HG03442 (cell line): Measurements from ENCODE around the gene PTPN21.
"Not testable (repeated sequence)": the region's sequence is repeated elsewhere in the genome, so short reads cannot be mapped to it uniquely, and the experiment has no call there.

Source experiments
- ATAC-seq: cut with Tn5 transposase; IDR thresholded peaks from one replicate; pipeline ENCODE4 v1.9.1; 2021; ENCODE audit warnings: mild to moderate bottlenecking, moderate library complexity; ENCODE audit not compliant: unreplicated experiment

The PTPN21 gene

DNA sequence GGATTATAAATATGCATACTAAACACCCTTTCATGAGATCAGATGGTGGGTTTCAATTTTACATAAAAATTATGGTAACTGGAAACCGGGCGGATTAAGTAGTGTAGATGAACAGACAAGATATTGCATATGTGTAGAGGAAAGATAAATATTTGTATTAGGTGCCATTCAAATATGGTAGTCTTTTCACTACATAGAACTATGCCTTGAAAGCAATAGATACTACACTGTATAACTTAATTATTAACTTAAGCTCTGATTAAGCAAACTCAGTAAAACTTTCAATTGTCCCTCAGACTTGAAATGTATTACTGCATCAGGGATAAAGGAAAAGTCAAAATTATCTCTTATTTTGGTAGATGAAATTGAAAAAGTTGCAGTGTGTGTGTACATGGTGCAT is 1.9 kb downstream of the PTPN21 start:
- no peak for ATAC-seq

DNA sequence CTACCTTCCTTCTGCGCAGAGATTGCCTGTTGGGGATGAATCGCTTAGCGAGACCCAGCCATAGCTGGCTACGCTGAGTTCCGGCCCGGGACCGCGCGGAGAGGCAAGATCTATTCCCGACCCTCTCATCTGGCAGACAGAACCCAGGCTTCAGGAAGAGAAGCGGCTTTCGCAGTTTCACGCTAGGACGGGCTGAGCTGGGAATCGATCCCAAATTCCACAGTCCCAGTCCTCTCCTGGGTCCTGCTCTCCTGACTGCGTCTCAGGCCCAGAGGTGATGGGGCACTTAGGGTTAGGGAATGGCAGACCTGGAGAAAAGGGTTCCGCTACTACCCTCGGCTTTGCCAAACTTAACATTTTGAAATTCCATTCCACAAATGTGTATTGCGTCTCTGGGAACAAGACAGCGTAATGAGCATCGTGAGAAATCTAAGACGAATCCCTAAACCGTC is 2.8 kb downstream of the PTPN21 start:
- ATAC-seq = no peak

DNA sequence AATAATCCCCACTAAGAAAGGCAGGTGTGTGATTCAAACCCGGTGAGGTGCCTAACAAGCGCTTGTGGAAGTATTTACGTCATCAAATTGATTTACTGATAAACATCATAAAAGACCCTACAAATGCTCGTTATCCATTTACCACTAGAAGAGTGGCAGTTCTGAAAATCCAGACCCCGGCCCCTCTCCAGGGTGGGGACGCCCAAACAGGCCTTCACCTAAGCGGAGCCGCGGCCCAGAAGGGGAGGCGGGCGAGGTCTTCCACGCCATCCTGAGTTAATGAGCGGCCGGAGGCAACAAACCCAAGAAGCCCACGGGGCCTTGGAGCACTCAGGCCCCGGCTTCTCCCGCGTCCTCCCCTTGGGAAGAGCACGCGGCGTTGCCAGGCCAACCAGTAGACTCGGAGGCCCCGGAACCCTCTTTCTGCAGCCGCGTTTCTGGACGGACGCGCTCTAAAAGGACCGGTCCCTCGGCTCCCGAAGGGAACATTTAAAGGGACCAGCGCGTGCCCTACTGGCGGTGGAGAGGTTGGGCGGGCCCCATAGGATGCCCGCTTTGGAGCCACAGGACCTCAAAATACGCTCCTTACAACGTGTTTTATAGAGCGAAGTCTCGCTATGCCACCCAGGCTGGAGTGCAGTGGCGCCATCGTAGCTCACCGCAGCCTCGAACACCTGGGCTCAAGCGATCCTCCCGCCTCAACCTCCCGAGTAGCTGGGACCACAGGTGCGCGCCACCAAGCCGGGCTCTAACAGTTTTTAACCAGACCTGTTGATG is 3.5 kb downstream of the PTPN21 start:
- no peak for ATAC-seq

DNA sequence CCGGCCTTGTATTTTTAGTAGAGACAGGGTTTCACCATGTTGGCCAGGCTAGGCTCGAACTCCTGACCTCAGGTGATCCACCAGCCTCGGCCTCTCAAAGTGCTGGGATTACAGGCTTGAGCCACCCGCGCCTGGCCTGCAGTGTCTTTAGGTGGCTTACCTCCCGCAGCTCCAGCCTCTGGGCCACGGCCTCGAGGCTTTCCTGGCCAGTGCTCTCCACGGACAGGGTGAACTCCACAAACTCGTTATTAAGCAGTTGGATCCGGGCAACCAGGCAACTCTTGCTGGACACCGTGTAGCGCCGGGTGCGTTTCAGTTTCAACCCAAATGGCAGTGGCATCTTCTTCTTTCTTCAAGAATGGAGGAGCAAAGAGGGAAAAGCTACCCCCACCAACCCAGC is 4.7 kb downstream of the PTPN21 start:
- ATAC-seq = no peak

DNA sequence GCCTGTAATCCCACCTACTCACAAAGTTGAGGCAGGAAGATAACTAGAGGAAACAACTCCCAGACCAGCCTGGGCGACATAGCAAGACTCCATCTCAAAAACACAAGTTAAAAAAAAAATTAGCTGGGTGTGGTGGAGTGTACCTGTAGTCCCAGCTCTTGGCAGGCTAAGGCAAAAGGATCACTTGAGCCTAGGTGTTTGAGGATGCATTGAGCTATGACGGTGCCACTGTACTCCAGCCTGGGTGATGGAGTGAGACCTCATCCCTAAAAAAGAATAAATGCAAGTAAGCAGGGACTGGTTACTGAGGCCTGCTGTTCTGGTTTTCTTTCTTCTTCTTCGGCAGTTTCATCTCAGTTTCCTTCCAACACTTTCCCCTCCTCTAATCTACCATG is 7.4 kb downstream of the PTPN21 start:
- ATAC-seq = no peak

DNA sequence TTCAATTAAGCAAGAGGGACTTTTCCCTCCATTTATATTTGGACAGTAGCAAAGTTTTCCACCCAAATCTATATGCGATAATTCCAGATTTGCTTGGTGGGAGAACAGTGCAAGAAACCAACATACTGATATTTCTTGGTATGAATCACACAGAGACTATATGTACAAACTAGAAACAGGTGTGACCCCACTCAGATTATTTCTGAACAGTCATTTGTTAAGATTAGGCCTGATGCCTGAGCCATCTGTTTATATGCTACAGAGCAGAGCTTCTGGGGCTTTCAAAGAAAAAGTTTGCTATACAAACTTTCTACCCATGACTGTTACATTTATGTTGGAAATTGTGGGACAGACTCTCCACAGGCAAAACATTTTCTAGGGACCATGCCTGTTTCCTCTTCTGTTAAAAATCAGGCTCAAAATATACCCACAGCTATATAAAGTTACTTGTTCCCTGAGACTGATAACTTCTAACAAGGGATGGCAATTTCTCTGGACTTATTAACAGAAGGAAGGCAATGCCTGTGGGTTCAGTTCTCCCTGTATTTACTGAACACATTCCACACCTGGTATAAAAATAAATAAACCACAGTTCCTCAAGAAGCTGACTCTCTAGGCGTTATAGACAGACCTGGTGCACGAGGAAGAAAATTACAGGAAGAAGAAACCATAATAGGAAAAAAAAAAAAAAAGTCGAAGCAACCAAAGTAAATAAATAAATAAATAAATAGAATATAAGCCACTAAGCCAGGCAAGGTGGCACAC is 8.0 kb downstream of the PTPN21 start:
- ATAC-seq = no peak

DNA sequence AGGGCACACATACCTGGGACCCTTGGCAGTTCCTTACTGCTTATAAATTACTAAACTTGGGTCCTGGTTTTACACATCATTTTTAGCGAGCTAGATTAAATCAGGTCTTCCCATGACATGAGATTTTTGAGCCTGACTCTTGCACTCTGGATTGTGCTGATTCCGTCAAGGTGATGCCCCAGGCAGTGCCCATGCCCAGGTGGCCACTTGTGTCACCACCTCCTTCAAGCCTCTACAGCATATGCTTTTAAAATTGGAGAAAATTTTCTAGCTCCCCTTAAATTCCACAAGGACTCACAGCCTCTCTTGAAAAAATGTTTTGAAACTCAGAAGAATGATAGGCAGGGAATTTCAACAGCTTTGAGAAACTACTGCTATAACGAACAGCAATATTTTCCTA is 9.6 kb downstream of the PTPN21 start:
- no peak for ATAC-seq

DNA sequence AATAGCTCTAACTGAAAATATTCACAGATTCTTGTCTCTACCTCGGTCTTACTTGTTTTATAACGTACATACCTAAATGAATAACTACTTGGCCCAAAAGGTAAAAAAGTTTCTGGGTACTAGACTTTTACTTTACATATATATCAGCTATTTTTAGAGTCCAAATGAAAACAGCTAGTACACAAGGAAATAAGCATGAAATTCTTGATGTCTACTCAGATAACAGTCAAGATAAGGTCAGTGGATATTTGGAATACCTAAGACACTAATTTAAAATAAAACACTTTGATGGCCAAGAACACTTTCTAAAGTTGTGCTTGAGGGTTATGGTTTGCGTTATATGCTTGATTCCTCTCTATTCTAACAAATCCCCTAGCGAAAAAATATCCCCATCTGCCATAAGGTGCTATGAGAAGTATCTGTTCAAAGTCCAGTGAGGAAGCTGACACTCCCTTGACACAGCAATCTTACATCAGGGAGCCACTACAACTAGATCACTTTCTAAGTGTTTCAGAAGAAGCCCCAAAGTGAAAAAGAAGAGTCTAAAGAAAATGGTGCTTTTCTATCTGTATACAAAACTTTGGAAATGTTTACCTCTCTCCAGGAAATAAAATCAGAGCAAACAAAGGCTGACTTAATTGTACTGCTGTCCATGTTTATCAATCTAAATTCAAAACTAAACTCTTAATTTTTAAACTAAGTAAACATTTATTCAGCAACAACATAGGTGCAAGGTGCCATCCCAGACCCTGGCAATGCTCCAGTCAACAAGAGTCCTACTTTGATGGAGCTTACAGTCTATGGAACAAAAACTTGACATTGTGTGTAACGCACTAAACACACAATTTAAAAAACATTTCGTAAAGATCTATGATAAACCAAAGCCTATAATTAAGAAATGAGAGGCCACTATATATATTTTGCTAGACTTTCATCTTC is 11.7 kb downstream of the PTPN21 start:
- ATAC-seq = no peak

DNA sequence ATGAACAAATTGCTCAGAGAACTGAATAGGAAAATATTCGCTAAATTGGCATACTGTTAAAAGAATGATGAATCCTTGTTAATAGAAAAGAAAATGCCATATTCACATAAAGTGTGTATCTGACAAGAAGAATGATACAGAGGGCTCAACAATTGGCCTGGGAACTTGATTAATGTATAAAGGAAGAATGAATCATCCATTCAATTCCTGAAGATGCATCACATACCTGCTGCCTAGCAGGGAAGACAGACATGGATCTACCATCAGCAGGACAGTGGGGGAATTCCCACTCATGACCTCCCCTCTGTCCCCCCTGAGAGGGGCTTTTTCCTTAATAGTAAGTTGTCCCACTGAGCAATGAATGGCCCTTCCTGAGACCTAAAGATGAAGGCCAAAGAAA is 13.5 kb downstream of the PTPN21 start:
- no peak for ATAC-seq

DNA sequence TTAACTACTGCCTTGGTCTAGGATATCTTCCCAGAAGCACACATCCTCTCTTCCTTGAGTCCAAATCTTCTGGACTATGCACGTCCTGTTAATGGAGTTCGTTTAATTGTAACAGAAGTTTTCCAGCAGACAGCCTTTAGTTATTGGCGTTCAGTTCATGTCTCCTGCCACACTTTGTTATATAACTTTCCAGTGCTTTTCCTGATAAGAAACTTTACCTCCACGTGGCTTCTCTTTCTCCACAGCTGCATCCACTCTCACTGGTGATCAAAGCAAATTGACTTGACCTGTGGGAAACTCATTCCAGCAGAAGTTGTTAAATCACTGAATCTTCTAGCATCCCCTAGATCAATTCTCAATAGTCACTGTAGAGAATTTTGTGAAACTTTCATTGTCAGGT is 19.0 kb downstream of the PTPN21 start:
- no peak for ATAC-seq

DNA sequence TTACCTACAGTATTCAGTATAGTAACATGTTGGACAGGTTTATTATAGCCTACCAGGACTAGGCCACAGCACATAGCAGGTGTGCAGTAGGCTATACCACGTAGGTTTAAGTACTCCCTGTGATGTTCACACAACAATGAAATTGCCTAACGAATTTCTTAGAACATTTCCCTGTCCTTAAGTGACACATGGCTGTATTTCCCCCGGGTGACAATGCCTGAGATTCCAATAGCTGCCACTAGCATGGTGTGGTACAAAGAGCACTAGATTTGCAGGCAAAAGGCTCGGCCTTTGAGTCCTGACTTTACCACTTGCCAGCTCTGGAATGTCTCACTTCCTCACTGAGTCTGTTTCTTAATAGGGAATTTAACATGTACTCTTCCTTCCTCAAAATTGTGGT is 19.7 kb downstream of the PTPN21 start:
- ATAC-seq = no peak

DNA sequence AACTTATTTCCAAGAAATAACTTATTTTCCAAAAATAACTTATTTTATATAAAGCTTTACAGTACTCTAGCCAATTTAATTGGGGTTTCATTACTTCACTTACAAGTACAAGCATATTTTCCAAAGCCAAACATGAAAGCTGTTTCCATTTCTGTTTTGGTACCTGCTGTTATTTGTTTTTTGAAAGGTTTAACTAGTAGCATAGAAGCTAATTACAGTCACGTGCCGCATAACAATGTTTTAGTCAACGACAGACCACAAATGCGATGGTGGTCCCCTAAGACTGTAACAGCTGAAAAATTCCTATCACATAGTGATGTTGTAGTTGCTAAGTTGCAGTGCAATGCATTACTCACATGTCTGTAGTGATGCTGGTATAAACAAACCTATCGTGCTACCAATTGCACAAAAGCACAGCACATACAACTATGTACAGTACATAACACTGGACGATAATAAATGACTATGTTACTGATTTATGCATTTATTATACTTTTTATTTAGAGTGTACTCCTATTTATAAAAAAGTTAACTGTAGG is 21.7 kb downstream of the PTPN21 start:
- no peak for ATAC-seq

DNA sequence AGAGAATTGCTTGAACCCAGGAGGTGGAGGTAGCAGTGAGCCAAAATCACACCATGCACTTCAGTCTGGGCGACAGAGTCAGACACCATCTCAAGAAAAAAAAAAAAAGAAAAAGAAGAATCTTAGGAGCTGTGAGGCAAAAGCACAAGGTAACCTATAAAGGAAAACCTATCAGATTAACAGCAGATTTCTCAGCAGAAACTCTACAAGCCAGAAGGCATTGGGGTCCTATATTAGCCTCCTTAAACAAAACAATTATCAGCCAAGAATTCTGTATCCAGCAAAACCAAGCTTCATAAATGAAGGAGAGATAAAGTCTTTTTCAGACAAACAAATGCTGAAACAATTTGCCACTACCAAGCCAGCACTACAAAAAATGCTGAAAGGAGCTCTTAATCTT is 24.9 kb downstream of the PTPN21 start:
- not testable (repeated sequence) for ATAC-seq

DNA sequence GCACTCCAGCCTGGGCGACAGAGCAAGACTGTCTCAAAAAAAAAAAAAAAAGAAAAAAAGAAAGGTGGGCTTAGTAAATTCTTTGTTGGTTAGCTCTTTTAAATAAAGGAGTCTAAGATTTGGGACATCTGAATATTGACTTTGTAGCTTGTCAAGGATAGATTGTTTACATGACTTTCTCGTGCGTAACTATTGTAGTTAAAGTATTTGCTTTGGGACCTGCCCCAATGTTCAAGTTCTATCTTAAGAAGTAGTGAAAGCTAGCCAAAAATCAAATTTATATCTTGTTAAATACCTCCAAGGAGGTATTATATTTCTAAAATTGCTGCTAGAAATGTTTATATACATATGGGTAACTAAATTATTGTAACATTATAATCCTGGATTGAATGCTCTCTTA is 32.4 kb downstream of the PTPN21 start:
- ATAC-seq = no peak

DNA sequence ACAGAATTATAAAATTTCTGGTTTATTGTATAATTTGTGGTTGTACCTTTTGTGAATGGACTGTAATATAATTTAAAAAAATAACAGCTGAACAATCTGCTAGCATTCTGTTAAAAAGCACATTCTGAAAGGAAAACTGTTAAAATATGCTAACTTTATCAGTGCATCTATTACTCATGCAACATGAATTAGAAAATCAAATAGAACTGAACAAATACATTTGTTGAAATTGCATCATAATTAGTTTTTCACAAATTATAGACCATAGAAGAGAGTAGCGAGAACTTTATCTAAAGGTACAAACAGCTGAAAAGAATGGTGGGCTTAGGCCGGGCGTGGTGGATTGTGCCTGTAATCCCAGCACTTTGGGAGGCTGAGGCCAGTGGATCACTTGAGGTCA is 33.0 kb downstream of the PTPN21 start:
- ATAC-seq = no peak

DNA sequence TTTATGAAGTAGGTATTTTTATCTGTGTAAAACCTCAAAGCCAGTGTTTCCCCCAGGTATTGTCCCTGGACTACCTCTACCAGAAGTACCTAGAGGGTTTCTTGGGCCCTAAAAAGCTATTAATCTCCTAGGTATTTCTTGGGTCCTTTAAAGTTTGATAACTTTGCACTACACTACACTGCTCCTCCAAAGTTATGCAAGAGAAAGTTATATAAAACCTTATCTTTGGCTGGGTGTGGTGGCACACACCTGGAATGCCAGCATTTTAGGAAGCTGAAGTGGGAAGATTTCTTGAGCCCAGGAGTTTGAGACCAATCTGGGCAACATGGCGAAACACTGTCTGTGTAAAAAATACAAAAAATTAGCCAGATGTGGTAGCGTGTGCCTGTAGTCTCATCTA is 34.9 kb downstream of the PTPN21 start:
- no peak for ATAC-seq

DNA sequence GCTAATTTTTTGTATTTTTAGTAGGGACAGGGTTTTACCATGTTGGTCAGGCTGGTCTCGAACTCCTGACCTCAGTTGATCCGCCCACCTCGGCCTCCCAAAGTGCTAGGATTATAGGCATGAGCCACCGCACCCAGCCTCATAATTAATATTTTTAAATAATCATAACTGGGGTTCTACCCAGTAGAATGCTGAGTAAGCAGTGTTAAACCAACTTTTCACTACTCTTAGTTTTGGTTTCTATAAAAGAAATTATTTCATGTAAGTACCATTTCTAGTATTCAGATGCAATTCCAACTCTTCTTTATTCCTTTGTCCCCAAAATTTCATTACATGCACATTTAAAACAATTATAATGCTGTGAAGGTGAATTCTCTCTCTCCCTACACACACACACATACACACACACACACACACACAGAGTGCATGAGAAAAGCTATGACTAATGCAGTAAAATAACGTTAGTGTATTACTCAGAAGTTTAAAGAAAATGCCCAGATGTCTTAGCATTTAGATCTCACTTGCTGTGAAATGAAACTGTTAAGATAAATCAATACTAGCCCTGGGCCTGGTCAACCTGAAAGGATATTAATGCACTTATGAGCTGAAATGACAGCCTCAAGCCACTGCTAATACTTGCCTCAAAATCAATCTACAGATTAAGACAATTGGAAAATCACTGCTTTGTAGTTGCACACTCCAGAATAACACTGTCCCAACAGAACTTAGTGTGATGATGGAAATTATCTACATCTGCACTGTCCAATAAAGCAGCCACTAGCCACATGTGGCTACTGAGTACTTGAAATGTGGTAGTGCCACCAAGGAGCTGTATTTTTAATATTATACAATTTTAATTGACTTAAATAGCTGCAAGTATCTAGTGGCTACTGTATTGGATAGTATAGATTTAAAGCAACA is 36.0 kb downstream of the PTPN21 start:
- no peak for ATAC-seq

DNA sequence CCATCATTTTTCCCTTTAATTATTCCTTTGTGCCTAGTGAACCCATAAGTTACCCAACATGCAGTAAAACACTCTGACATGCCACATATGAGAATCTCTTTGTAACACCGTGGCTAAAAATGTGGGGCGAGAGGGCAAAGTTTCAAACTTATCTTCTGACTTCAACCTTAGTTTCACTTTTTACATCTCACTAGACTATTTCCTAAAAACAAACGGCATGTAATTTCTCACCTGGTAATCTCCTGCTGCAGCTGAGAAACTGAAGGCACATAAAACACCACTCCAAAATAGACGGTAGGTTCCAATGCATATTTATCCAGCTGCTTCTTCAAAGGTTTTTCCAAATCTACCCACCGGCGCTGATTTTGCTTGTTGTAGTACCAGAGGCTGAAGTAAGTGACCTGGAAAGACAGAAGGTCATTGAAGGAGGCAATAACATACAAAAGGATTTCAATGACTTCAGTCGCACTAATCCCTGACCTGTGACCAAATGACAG is 37.9 kb downstream of the PTPN21 start:
- peak; percentile 48 for ATAC-seq

DNA sequence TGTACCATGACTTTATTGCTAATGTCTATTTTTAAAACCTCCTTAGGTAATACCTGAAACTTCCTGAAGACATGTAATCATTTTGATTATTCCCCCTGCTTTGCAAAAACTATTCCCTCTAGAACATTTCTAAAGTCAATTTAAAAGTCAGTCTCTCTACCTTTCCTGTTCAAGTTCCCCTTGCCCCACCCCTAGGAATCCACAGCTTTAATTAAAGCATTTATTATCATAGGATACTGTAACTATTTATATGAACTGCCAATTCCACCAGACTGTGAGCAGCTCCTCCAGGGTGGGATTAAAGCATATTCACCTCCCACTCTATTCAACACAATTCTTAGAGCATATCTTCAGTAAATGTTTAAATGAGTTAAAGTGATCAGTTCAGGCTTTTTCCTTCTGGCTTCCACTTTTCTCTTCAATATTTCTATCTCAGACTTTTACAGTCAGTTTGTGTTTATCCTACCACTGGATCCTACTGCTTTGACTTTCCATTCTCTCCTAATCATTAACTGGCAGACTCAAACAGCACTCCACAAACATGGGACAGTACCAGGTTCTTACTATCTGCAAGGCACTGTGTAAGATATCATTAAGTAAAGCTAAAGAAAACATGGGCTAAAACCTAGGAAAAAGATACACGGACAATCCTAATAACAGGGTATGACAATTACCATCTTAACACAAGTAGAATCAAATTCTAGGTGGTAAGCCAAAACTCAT is 39.1 kb downstream of the PTPN21 start:
- no peak for ATAC-seq
